ENCODE measurements around the gene ZNF451. TPM values are rescaled to one million over a fixed set of nuclear protein-coding genes. Genes with fewer than 3 reads are reported as not detected.
A peak's percentile ranks its signal among the peaks of the same experiment; 100 is the strongest.

ZNF451 gene
- total and polyA plus RNA-seq, 2 experiments from 2014 or later: 19.9 to 39.0 TPM

DNA sequence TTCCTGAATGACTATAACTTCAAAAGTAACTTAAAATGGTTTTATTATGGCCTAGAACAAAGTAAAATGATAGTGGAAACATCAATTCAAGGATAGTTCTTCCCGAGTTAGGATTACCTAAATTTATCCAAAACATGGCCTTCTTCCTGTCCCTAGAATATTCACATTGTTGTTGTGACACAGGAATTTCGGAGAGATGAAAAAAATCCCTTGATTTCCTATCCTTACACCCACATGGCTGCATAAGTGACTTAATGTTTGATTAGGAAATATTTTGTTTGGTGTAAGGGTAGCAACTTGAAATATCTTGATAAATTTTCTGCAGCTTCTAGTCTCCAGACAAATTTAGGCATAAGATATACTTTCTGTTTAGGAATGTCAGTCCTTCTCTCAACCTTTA, 27.8 kb downstream of the ZNF451 start:
- 94 to 98% methylated on average over 2 of the region's 2 CpGs for WGBS, 2 experiments (ENCODE audit: low coverage in 1 of 2, low lambda C conversion rate in 2 of 2, missing lambda C conversion rate in 2 of 2)
- DNase-seq: no peak

DNA sequence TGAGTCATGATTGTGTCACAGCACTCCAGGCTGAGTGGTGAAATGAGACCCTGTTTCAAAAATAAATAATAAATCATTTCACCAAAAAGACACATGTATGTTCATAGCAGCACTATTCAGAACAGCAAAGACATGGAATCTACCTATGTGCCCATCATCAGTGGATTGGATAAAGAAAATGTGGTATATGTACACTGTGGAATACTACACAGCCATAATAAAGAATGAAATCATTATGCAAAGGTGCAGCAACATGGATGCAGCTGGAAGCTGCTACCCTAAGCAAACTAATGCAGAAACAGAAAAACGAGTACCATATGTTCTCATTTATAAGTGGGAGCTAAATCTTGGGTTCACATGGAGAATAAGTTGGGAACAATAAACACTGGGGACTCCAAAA, 33.1 kb downstream of the ZNF451 start:
- no peak for DNase-seq
- in situ Hi-C loops (cut with MboI): no loop called here
- Histone ChIP-seq H3K4me3 (no peak overlapping the region), H3K27me3 (replicated peaks; ENCODE audit: insufficient read depth) (no peaks in the 10 kb centered on the region), H3K9ac (no peak overlapping the region), H3K9me2 (ENCODE audit: insufficient read depth) (no peaks in the 10 kb centered on the region; the same call in 1 of the 2 replicates), H4K20me1 (ENCODE audit: insufficient read depth) (no peaks in the 10 kb centered on the region), H3K36me3 (ENCODE audit: low read depth) (peaks cover 4% of the 10 kb centered on the region; the same call in 1 of the 2 replicates), H2AFZ (no peak overlapping the region), H3K9me3 (ENCODE audit: low read depth) (no peaks in the 10 kb centered on the region), H3K4me1 (ENCODE audit: insufficient read depth) (no peaks in the 10 kb centered on the region), H3K27ac (no peak overlapping the region), H3K79me2 (ENCODE audit: insufficient read depth) (peaks cover 96% of the 10 kb centered on the region), H3K4me2 (ENCODE audit: unreplicated experiment) (no peak overlapping the region), H3F3A (ENCODE audit: insufficient read depth) (no peaks in the 10 kb centered on the region)
- TF ChIP-seq EZH2 (IDR thresholded peaks at IDR 0.05; ENCODE audit: insufficient read depth, poor library complexity, severe bottlenecking): no peak
- no peak for TF ChIP-seq EZH2phosphoT487 (IDR thresholded peaks at IDR 0.05; ENCODE audit: insufficient read depth, low read depth)
- WGBS, 2 experiments (ENCODE audit: low coverage in 1 of 2, low lambda C conversion rate in 2 of 2, missing lambda C conversion rate in 2 of 2): 96 to 100% methylated on average over 1 of the region's 1 CpG

More for the DNA sequence above, 27.8 kb downstream of the ZNF451 start:
- Histone ChIP-seq H4K20me1 (ENCODE audit: insufficient read depth) (no peaks in the 10 kb centered on the region), H3K9ac (no peak overlapping the region), H3K4me3 (no peak overlapping the region), H3K9me3 (ENCODE audit: low read depth) (no peaks in the 10 kb centered on the region), H3K36me3 (ENCODE audit: low read depth) (peaks cover 4% of the 10 kb centered on the region; the same call in 1 of the 2 replicates), H3K4me2 (ENCODE audit: unreplicated experiment) (no peak overlapping the region), H3K27ac (no peak overlapping the region), H3K4me1 (ENCODE audit: insufficient read depth) (peaks cover 14% of the 10 kb centered on the region; the same call in 1 of the 2 replicates), H2AFZ (no peak overlapping the region), H3K9me2 (ENCODE audit: insufficient read depth) (peaks cover 4% of the 10 kb centered on the region; the same call in 1 of the 2 replicates), H3K79me2 (ENCODE audit: insufficient read depth) (peaks cover 100% of the 10 kb centered on the region), H3K27me3 (replicated peaks; ENCODE audit: insufficient read depth) (no peaks in the 10 kb centered on the region), H3F3A (ENCODE audit: insufficient read depth) (0 out of 2 replicates have a peak, but pooled peaks cover 6% of the 10 kb centered on the region)
- in situ Hi-C loops (cut with MboI): no loop called here
- TF ChIP-seq EZH2phosphoT487 (IDR thresholded peaks at IDR 0.05; ENCODE audit: insufficient read depth, low read depth) (no peak), EZH2 (IDR thresholded peaks at IDR 0.05; ENCODE audit: insufficient read depth, poor library complexity, severe bottlenecking) (no peak)

DNA sequence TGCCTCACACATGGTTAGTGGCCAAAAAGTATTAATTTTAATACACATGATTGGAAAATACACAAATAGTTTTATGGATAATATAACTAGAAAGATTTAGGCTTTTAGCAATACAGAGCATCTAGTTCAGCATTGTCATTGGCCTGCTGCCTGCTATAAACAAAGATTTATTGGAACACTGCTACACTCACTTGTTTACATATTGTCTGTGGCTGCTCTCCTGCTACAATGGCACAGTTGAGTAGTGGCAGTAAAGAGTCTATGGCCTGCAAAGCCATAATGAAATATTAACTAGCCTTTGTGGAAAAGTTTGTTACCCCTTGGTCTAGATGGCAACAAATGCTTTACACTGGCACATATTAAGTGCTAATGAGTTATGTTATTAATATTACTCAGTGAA, 37.8 kb downstream of the ZNF451 start:
- no peak overlapping the region for H2AFZ ChIP-seq
- in situ Hi-C loops (cut with MboI): no loop called here
- no peaks in the 10 kb centered on the region for H3K9me2 ChIP-seq (ENCODE audit: insufficient read depth)
- no peak for TF ChIP-seq EZH2 (IDR thresholded peaks at IDR 0.05; ENCODE audit: insufficient read depth, poor library complexity, severe bottlenecking)
- TF ChIP-seq EZH2phosphoT487 (IDR thresholded peaks at IDR 0.05; ENCODE audit: insufficient read depth, low read depth): no peak
- H3K27me3 ChIP-seq (replicated peaks; ENCODE audit: insufficient read depth): no peaks in the 10 kb centered on the region
- DNase-seq: no peak
- no peak overlapping the region for H3K9ac ChIP-seq
- 0 out of 2 replicates have a peak, but pooled peaks cover 4% of the 10 kb centered on the region for H3K36me3 ChIP-seq (ENCODE audit: low read depth)
- no peak overlapping the region for H3K4me2 ChIP-seq (ENCODE audit: unreplicated experiment)
- peaks cover 86% of the 10 kb centered on the region for H3K79me2 ChIP-seq (ENCODE audit: insufficient read depth)
- H4K20me1 ChIP-seq (ENCODE audit: insufficient read depth): no peaks in the 10 kb centered on the region
- no peak overlapping the region for H3K27ac ChIP-seq
- no peak overlapping the region for H3K4me3 ChIP-seq
- no peaks in the 10 kb centered on the region for H3F3A ChIP-seq (ENCODE audit: insufficient read depth)
- no peaks in the 10 kb centered on the region for H3K9me3 ChIP-seq (ENCODE audit: low read depth)
- H3K4me1 ChIP-seq (ENCODE audit: insufficient read depth): peaks cover 13% of the 10 kb centered on the region

DNA sequence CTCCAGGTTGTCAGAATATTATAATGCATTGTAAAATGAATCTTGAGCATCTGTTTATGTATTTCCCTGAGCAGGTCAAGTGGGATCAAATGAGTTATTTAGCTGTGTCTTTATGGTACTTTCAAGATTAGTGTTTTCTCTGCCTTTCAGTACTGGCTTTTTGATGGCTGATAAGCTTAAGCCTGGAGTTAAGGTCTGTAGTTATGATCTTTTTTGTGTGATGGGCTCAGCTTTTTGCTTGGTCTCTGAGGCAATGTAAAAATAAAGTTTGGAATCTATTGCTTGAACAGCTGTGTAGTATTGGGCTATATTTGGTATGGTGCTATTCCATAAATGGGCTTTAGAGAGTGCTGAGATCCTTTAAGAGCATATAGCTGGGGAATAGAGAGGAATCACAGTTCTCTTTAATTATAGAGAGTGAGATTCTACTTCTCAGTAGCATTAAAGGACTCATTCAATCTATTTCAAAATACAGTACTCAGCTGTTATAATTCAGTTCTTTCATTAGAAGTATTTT, 40.7 kb downstream of the ZNF451 start:
- no peaks in the 10 kb centered on the region for H3K9me3 ChIP-seq (ENCODE audit: low read depth)
- DNase-seq: no peak
- no peak overlapping the region for H3K27ac ChIP-seq
- peaks cover 13% of the 10 kb centered on the region for H3K4me1 ChIP-seq (ENCODE audit: insufficient read depth)
- H3K4me3 ChIP-seq: no peak overlapping the region
- H3K4me2 ChIP-seq (ENCODE audit: unreplicated experiment): peak overlapping the region; percentile 10
- no peaks in the 10 kb centered on the region for H3K9me2 ChIP-seq (ENCODE audit: insufficient read depth)
- H3F3A ChIP-seq (ENCODE audit: insufficient read depth): no peaks in the 10 kb centered on the region
- H3K79me2 ChIP-seq (ENCODE audit: insufficient read depth): peaks cover 60% of the 10 kb centered on the region
- H3K9ac ChIP-seq: no peak overlapping the region
- H4K20me1 ChIP-seq (ENCODE audit: insufficient read depth): no peaks in the 10 kb centered on the region
- no peaks in the 10 kb centered on the region for H3K27me3 ChIP-seq (replicated peaks; ENCODE audit: insufficient read depth)
- H2AFZ ChIP-seq: no peak overlapping the region
- in situ Hi-C loops (cut with MboI): no loop called here
- TF ChIP-seq EZH2 (IDR thresholded peaks at IDR 0.05; ENCODE audit: insufficient read depth, poor library complexity, severe bottlenecking) (no peak), EZH2phosphoT487 (IDR thresholded peaks at IDR 0.05; ENCODE audit: insufficient read depth, low read depth) (no peak)
- peaks cover 30% of the 10 kb centered on the region for H3K36me3 ChIP-seq (ENCODE audit: low read depth)

DNA sequence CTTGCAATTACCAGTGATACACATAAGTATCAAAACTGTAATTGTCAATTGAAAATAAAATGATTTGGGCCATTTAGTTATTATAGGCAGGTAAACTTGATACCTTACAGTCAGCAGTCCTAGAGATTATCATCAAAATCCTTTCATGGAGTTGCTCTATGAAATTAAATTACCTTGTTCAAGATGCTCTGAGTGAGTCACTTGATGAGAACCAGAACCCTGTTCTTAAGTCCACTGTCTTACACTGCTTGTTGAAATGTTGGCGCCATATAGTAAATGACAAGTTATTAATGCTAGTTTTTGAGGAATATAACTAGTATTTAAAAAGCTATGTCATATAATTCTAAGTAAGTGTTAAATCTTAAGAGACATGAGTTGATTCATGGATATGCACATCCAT, 45.0 kb downstream of the ZNF451 start:
- TF ChIP-seq EZH2phosphoT487 (IDR thresholded peaks at IDR 0.05; ENCODE audit: insufficient read depth, low read depth) (no peak), EZH2 (IDR thresholded peaks at IDR 0.05; ENCODE audit: insufficient read depth, poor library complexity, severe bottlenecking) (no peak)
- DNase-seq: no peak
- in situ Hi-C loops (cut with MboI): no loop called here
- peaks cover 45% of the 10 kb centered on the region for H3K36me3 ChIP-seq (ENCODE audit: low read depth)
- no peaks in the 10 kb centered on the region for H3K9me2 ChIP-seq (ENCODE audit: insufficient read depth)
- no peak overlapping the region for H3K9ac ChIP-seq
- no peak overlapping the region for H3K4me2 ChIP-seq (ENCODE audit: unreplicated experiment)
- no peak overlapping the region for H3K27ac ChIP-seq
- no peaks in the 10 kb centered on the region for H4K20me1 ChIP-seq (ENCODE audit: insufficient read depth)
- 100% methylated on average over 1 of the region's 1 CpG for WGBS, 2 experiments (ENCODE audit: low coverage in 1 of 2, low lambda C conversion rate in 2 of 2, missing lambda C conversion rate in 2 of 2)
- H3F3A ChIP-seq (ENCODE audit: insufficient read depth): no peaks in the 10 kb centered on the region
- H3K4me1 ChIP-seq (ENCODE audit: insufficient read depth): peaks cover 13% of the 10 kb centered on the region
- no peak overlapping the region for H2AFZ ChIP-seq
- no peak overlapping the region for H3K4me3 ChIP-seq
- no peaks in the 10 kb centered on the region for H3K9me3 ChIP-seq (ENCODE audit: low read depth)
- peaks cover 19% of the 10 kb centered on the region; the same call in 1 of the 2 replicates for H3K79me2 ChIP-seq (ENCODE audit: insufficient read depth)
- no peaks in the 10 kb centered on the region for H3K27me3 ChIP-seq (replicated peaks; ENCODE audit: insufficient read depth)
